Measurements from ENCODE around the gene ST6GAL1.

GRCh38 chr3:187000711-187001151, 70.4 kb downstream of the ST6GAL1 start:
- TF ChIP-seq TAF1 (IDR thresholded peaks at IDR 0.05; ENCODE audit: borderline replicate concordance, insufficient read depth, low read length) = no peak
- no peak for TF ChIP-seq POLR2AphosphoS5 (IDR thresholded peaks at IDR 0.05; ENCODE audit: low read depth, low read length)
- TF ChIP-seq FOXP2 (optimal IDR thresholded peaks at IDR 0.05; ENCODE audit: borderline replicate concordance, extremely low read depth, extremely low read length, insufficient read depth) = no peak

All from PFSK-1 (cell line).